SU-DHL-6 (cell line): ENCODE results near the gene HIGD2B.
"Not testable (repeated sequence)": the region's sequence is repeated elsewhere in the genome, so short reads cannot be mapped to it uniquely, and the experiment has no call there.

Experiments
- CTCF ChIP-seq: fragments of 200-600 bp; sonication (generic); IDR thresholded peaks from one replicate; pipeline ENCODE4 v1.5.1; 2017; ENCODE audit warnings: antibody characterized with exemption, mild to moderate bottlenecking, low read length, moderate library complexity; ENCODE audit not compliant: insufficient read depth, poor library complexity, severe bottlenecking
- EZH2phosphoT487 ChIP-seq: fragments of 200-600 bp; sonication (generic), shearing (Covaris generic); conservative IDR thresholded peaks from 2 replicates; pipeline ENCODE4 v1.6.1; 2018; ENCODE audit warnings: mild to moderate bottlenecking, antibody characterized with exemption, low read length, moderate library complexity, mixed read lengths

DNA sequence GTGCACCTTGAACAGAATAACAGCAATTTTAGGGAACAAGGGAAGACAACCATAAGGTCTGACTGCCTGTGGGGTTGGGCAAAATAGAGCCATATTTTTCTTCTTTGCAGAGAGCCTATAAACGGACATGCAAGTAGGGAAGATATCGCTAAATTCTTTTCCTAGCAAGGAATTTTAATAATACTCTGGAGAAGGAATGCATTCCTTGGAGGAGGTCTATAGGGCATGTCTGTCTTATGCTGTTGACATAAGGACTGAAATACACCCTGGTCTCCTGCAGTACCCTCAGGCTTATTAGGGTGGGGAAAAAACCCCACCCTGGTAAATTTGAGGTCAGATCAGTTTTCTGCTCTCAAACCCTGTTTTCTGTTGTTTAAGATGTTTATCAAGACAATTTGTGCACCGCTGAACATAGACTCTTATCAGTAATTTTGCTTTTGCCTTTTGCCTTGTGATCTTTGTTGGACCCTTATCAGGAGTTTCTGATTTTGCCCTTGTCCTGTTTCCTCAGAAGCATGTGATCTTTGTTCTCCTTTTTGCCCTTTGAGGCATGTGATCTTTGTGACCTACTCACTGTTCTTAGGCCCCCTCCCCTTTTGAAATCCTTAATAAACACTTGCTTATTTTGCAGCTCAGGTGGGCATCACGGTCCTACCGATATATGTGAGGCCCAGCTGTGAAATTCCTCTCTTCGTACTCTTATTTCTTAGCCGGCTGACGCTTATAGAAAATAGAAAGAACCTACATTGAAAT, 22.7 kb upstream of the HIGD2B start:
- not testable (repeated sequence) for TF ChIP-seq CTCF, EZH2phosphoT487
